ENCODE measurements around the gene TNFSF11.
"Not testable (repeated sequence)": the region's sequence is repeated elsewhere in the genome, so short reads cannot be mapped to it uniquely, and the experiment has no call there.

TNFSF11 gene

DNA sequence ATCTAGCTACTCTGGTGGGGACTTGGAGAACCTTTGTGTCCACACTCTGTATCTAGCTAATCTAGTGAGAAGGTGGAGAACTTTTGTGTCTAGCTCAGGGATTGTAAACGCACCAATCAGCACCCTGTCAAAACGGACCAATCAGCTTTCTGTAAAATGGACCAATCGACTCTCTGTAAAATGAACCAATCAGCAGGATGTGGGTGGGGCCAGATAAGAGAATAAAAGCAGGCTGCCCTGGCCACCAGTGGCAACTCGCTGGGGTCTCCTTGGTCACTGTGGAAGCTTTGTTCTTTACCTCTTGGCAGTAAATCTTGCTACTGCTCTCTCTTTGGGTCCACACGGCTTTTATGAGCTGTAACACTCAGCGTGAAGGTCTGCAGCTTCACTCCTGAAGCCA, 13.6 kb upstream of the TNFSF11 start:
- not testable (repeated sequence) for DNase-seq (ENCODE audit: low spot score)

GRCh38 chr13:42561752-42562467, 12.0 kb upstream of the TNFSF11 start:
- no peak for DNase-seq (ENCODE audit: low spot score)

GRCh38 chr13:42567906-42568305, 6.0 kb upstream of the TNFSF11 start:
- DNase-seq (ENCODE audit: low spot score) = no peak

- DNase-seq (ENCODE audit: low spot score) = no peak
Measured at GRCh38 chr13:42569576-42570344, 4.2 kb upstream of the TNFSF11 start.

GRCh38 chr13:42571895-42572294, 2.1 kb upstream of the TNFSF11 start:
- DNase-seq (ENCODE audit: low spot score) = no peak

- DNase-seq (ENCODE audit: low spot score) = peak; percentile 57
Measured at GRCh38 chr13:42574435-42575311, 721 bp downstream of the TNFSF11 start.

GRCh38 chr13:42575938-42576337, 2.0 kb downstream of the TNFSF11 start:
- no peak for DNase-seq (ENCODE audit: low spot score)

GRCh38 chr13:42577538-42577937, 3.6 kb downstream of the TNFSF11 start:
- no peak for DNase-seq (ENCODE audit: low spot score)

DNA sequence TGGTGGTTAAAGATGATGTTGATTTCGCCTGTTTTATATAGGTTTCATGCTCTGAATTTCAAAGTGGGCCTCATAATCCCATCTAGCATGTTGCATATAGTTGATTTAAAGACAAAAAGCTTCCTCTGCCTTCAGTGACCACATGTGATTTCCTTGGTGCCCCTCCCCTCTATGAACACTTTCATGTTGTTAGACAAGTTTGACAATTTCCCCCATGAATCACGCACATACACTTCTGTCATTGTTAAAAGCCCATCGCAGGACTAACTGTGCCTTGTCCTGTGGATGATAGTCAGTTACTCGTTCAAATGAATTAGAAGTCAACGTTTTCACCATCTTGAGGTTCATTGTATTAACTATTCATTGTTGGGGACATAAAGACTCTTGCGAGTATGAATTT, 6.7 kb downstream of the TNFSF11 start:
- DNase-seq (ENCODE audit: low spot score) = no peak

DNA sequence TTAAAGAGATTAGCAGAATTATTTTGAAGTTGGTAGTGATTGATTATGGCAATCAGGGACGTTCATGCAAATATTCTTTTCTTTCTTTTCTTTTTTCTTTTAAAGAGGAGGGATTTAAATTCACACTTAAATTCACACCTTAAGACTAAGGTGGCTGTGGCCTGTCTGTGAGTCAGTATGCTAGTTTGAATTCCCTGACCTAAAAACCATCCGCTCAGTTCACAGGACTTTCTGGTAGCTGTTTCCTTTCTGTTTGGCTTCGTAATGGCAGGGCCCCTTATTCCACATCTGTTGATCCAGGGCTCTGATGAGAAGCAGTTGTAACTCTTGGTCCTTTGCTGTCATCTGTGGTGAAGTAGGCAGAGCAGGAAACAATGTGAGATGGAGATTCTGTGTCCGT, 7.5 kb downstream of the TNFSF11 start:
- no peak for DNase-seq (ENCODE audit: low spot score)

- DNase-seq (ENCODE audit: low spot score) = no peak
Measured at GRCh38 chr13:42591602-42592001, 17.6 kb downstream of the TNFSF11 start.

- peak; percentile 49 for DNase-seq (ENCODE audit: low spot score)
Measured at GRCh38 chr13:42592915-42593900, 19.3 kb downstream of the TNFSF11 start.

DNA sequence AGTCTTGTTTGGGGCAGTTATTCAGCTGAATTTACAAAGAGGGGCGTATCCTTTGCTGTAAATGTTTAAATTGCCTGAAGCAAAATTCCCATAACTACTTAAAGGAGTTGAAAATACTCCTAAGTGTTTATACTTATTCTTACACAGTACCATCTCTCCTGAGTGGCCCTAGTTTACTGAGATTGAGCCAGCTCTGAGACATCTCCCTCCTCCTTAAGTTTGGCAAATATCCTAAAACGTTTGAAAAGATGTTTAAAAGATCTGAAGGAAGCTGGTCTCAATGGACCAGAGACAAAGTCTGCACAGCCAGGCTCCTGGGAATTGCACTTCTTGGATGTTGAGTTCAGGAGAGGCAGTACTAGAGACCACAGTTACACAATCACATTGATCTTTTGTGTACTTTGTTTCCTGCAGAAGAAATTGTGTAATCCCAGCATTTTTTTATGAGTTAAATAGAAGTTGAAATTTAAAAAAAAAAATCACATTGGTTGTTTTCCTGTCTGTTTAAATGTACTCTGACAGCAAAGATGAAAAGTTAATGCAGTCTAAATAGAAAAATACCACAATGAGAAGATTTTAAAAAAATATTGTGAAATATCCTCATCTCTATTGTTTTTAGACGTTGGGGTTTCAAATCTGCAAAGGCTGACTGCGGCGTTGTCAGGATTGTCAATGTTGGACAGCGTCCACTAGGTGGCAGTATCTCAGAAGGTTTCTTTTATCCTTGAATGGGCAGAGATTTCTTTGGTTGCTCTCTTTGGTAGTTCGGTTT, 20.7 kb downstream of the TNFSF11 start:
- peak; percentile 81 for DNase-seq (ENCODE audit: low spot score)

DNA sequence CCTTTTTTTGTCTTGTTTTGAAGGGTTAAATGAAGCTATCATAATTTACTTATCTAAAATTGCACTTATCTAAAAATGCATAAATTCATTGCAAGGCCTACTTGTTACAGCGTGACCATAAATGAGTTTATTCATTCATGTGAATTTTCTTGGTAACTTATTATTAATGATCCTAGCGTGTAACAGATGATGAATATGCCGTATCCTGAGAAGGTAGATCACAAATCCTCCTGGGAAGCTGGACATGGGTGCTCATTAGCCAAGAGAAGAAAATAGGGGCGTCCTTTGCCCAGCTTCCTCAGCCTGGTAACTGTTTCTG, 21.3 kb downstream of the TNFSF11 start:
- DNase-seq (ENCODE audit: low spot score) = no peak

GRCh38 chr13:42597505-42597904, 23.6 kb downstream of the TNFSF11 start:
- no peak for DNase-seq (ENCODE audit: low spot score)

DNA sequence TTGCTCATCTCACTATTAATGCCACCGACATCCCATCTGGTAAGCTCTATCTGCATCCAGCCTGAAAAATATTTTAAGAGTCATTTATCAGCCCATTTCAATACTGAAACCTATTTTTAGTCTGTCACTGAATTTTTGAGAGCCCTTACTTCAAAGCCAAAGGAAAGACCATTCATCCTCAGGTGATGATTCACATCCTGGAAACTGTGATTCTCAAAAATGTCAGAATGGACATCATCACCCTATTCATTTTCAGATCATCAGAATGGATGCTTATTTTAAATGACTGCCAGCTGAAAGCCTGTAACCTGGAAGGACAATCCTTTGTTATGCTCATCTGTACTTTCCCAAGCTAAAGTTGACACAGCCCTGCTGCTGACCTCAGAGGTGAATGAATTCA, 27.0 kb downstream of the TNFSF11 start:
- DNase-seq (ENCODE audit: low spot score) = no peak

DNA sequence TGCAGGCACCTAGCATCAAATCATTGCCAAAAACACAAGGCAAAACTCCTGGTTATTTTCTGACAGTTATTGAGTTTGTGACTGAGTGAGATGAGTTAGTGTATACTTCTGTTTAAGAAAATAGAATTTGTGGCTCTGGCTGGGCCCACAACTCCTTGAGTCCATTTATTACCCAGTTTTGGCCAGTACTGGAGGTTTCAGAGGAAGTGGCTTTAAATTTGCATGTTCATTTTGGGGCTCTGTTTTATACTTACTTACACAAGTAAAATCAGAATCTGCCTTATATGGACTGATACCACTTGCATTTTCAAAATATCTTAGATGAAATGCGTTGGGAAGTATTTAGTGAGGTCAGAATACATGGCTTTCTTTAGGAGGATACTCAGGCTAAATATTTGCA, 29.0 kb downstream of the TNFSF11 start:
- no peak for DNase-seq (ENCODE audit: low spot score)

GRCh38 chr13:42603571-42603970, 29.6 kb downstream of the TNFSF11 start:
- no peak for DNase-seq (ENCODE audit: low spot score)

- DNase-seq (ENCODE audit: low spot score) = no peak
Measured at GRCh38 chr13:42607546-42607945, 33.6 kb downstream of the TNFSF11 start.

GRCh38 chr13:42610649-42611048, 36.7 kb downstream of the TNFSF11 start:
- DNase-seq (ENCODE audit: low spot score) = no peak
